Endothelial cell (in vitro differentiated cells): ENCODE data around the gene C9orf153. TPM values are rescaled to one million over a fixed set of nuclear protein-coding genes. Genes with fewer than 3 reads are reported as not detected.

Experiments used
- DNase-seq: peaks from one replicate; pipeline ENCODE4 v3.0.0; 2021; ENCODE audit warnings: low spot score
- H3K27ac Mint-ChIP-seq: one replicate; pipeline ENCODE4 v1.8.0; 2021; ENCODE audit warnings: mixed read lengths, inconsistent platforms; ENCODE audit not compliant: unreplicated experiment
- H3K27me3 Mint-ChIP-seq: one replicate; pipeline ENCODE4 v1.8.0; 2021; ENCODE audit warnings: mild to moderate bottlenecking, moderate library complexity, mixed read lengths, inconsistent platforms; ENCODE audit not compliant: unreplicated experiment
- H3K36me3 Mint-ChIP-seq: one replicate; pipeline ENCODE4 v1.8.0; 2021; ENCODE audit warnings: mild to moderate bottlenecking, low read depth, mixed read lengths, inconsistent platforms; ENCODE audit not compliant: unreplicated experiment
- H3K4me1 Mint-ChIP-seq: one replicate; pipeline ENCODE4 v1.8.0; 2021; ENCODE audit warnings: mild to moderate bottlenecking, mixed read lengths, inconsistent platforms; ENCODE audit not compliant: unreplicated experiment
- H3K4me3 Mint-ChIP-seq: one replicate; pipeline ENCODE4 v1.8.0; 2021; ENCODE audit warnings: mild to moderate bottlenecking, mixed read lengths, inconsistent platforms; ENCODE audit not compliant: unreplicated experiment
- H3K9me3 Mint-ChIP-seq: one replicate; pipeline ENCODE4 v1.8.0; 2021; ENCODE audit warnings: mixed read lengths, inconsistent platforms; ENCODE audit not compliant: unreplicated experiment
- total RNA-seq: library from RNA; stranded (reverse); fragmentation: NEBNext Ultra II Directional; extraction: Animal tissue kit (Norgen Biotek cat#: 25700); gene quantifications from one replicate; pipeline ENCODE4 v1.2.1, GENCODE V29; 2021; ENCODE audit not compliant: unreplicated experiment
- TF ChIP-seq, protein P1 (sequence below): fragments of 200-600 bp; sonication (generic); IDR thresholded peaks from one replicate; pipeline ENCODE4 v1.5.0; 2021; ENCODE audit warnings: antibody characterized with exemption; ENCODE audit not compliant: unreplicated experiment

The C9orf153 gene
- total RNA-seq, 1 donor from 2014 or later = 0.36 TPM

DNA sequence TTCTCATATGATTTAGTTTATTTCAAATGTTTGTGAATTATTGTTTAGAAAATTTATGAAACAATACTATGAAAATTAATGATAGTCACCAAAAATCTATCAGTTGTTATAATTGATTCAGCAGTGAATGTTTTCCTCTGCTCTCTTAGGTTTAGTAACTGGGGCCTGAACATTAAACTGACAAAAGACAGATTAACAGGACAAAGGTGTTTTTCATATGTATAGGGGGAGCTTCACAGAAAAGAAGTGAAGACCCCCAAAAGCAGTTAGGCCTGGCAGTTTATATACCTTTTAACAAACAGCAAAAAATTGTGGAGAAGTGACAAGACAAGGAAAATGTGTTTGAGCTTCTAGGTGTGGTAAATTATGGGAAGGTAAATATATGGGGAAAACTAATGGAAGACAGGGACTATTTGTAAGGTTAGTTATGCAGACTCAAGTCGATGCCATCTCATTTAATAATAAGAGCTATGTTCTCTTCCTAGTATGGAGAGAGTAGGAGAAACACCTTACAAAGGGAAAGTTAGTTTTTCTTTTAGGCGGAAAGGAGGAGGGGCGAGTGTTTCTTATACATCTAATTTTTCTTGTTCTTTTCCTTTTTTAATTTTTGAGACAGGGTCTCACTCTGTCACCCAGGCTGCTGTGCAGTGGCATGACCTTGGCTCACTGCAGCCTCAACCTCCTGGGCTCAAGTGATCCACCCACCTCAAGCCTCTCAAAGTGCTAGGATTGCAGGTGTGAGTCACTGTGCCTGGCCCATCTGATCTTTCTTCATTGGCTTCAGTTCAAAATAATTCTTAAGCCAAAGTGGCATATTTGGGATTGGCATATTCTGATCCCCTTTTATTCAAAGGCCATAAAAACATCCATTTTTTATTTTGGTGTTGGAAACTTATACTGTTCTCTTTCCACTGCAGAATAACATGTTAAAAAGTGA lies 77.8 kb downstream of the C9orf153 start:
- Mint-ChIP-seq H3K4me3 (no peak overlapping the region), H3K9me3 (no peaks in the 10 kb centered on the region), H3K27me3 (peaks cover 2% of the 10 kb centered on the region), H3K4me1 (no peaks in the 10 kb centered on the region), H3K27ac (no peak overlapping the region), H3K36me3 (no peaks in the 10 kb centered on the region)
- TF ChIP-seq, protein P1, sequence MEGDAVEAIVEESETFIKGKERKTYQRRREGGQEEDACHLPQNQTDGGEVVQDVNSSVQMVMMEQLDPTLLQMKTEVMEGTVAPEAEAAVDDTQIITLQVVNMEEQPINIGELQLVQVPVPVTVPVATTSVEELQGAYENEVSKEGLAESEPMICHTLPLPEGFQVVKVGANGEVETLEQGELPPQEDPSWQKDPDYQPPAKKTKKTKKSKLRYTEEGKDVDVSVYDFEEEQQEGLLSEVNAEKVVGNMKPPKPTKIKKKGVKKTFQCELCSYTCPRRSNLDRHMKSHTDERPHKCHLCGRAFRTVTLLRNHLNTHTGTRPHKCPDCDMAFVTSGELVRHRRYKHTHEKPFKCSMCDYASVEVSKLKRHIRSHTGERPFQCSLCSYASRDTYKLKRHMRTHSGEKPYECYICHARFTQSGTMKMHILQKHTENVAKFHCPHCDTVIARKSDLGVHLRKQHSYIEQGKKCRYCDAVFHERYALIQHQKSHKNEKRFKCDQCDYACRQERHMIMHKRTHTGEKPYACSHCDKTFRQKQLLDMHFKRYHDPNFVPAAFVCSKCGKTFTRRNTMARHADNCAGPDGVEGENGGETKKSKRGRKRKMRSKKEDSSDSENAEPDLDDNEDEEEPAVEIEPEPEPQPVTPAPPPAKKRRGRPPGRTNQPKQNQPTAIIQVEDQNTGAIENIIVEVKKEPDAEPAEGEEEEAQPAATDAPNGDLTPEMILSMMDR = no peak
- no peak for DNase-seq

DNA sequence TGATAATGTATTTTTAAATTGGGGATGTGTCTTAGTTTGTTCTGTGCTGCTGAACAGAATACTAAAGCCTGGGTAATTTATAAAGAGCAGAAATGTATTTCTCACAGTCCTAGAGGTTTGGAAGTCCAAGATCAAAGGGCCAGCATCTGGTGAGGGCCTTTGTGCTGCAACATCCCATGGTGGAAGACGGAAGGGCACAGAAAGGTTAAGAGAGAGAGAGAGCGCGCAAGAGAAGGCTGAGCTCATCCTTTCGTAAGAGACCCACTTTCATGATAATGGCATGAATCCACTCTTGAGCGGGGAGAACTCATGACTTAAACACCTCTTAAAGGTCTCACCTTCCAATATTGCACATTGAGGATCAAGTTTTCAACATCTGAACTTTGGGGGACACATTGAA lies 81.0 kb downstream of the C9orf153 start:
- Mint-ChIP-seq H3K36me3 (no peaks in the 10 kb centered on the region), H3K4me3 (no peak overlapping the region), H3K27me3 (peaks cover 2% of the 10 kb centered on the region), H3K9me3 (no peaks in the 10 kb centered on the region), H3K4me1 (no peaks in the 10 kb centered on the region), H3K27ac (no peak overlapping the region)
- TF ChIP-seq, protein P1 = no peak
- no peak for DNase-seq

DNA sequence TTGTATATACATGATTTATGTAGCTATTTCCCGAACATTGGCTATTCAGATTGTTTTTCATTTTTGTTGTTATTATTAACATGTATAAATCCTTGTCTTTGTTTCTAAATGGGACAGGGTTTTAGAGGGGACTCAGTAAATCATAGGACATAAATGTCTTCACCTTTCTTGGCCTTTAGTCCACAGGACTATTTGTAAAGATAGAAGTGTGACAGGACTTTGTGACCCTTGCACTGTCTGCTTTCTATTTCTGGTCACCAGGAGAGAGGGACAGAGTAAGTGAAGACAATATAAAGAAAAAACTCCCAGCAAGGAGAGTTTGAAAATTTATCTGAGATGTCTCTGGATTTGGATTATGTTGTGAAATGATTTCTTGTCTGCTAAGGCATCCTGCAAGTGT lies 81.5 kb downstream of the C9orf153 start:
- H3K4me1 Mint-ChIP-seq = no peaks in the 10 kb centered on the region
- H3K4me3 Mint-ChIP-seq = no peak overlapping the region
- TF ChIP-seq, protein P1 = no peak
- H3K36me3 Mint-ChIP-seq = no peaks in the 10 kb centered on the region
- peaks cover 2% of the 10 kb centered on the region for H3K27me3 Mint-ChIP-seq
- no peak overlapping the region for H3K27ac Mint-ChIP-seq
- H3K9me3 Mint-ChIP-seq = no peaks in the 10 kb centered on the region
- DNase-seq = no peak

DNA sequence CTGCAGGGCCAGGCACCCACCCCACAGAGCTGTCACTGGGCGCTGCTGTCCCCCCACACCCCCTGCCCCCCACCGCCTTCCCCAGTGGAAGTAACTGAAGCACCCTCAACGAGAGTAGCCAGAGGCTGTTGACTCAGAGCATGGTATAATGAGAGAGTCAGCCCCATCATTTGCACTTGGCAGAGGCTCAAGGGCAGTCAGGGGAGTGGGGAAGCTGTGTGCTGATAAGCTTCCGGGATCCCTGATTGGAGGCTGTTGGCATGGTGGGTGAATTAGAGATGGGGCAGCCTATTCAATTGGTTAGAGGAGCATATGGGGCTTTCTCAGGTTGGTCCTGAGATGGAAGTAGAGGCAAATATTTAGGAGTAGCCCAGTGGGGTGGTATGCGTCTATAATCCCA lies 83.0 kb downstream of the C9orf153 start:
- Mint-ChIP-seq H3K27me3 (peaks cover 2% of the 10 kb centered on the region), H3K9me3 (no peaks in the 10 kb centered on the region), H3K36me3 (no peaks in the 10 kb centered on the region), H3K27ac (no peak overlapping the region), H3K4me1 (no peaks in the 10 kb centered on the region), H3K4me3 (no peak overlapping the region)
- DNase-seq = no peak
- TF ChIP-seq, protein P1 = no peak
